ENCODE measurements around the gene PLA2G2D.

DNA sequence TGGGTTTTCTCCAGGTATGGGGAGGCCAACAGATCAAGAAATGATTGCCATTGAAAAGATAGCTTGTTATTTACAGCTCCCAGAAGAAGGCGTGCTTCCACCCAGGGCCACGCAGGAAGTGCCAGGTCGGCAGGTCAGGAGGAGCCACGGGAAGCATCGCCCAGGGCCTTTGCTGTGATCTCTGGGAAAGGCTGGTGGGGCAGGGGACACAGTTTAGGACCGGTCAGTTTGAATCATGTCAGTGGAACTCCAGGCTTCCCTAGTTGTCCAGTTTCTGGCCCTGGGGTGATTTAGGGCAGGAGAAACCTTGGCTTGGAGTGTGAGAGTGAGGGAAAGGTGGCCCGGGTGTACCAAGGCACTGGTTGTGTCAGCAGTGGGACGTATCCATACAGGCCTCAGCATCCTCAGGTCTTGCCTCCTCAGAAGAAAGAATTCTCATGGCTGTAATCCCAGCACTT lies 38.0 kb downstream of the PLA2G2D start:
- TF ChIP-seq, protein P1, sequence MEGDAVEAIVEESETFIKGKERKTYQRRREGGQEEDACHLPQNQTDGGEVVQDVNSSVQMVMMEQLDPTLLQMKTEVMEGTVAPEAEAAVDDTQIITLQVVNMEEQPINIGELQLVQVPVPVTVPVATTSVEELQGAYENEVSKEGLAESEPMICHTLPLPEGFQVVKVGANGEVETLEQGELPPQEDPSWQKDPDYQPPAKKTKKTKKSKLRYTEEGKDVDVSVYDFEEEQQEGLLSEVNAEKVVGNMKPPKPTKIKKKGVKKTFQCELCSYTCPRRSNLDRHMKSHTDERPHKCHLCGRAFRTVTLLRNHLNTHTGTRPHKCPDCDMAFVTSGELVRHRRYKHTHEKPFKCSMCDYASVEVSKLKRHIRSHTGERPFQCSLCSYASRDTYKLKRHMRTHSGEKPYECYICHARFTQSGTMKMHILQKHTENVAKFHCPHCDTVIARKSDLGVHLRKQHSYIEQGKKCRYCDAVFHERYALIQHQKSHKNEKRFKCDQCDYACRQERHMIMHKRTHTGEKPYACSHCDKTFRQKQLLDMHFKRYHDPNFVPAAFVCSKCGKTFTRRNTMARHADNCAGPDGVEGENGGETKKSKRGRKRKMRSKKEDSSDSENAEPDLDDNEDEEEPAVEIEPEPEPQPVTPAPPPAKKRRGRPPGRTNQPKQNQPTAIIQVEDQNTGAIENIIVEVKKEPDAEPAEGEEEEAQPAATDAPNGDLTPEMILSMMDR (IDR thresholded peaks at IDR 0.05) = no peak
- TF ChIP-seq POLR2A (IDR thresholded peaks at IDR 0.05; ENCODE audit: low read depth) = no peak
- TF ChIP-seq EP300 (IDR thresholded peaks at IDR 0.05) = no peak
- TF ChIP-seq POLR2AphosphoS5 (IDR thresholded peaks at IDR 0.05) = no peak

Measured in esophagus muscularis mucosa (tissue), 4 donors.